Eye (tissue), 1 donor: ENCODE measurements around the gene MYL9.
A peak's percentile ranks its signal among the peaks of the same experiment; 100 is the strongest.

Experiments used
- DNase-seq: peaks from one replicate; pipeline ENCODE4 v3.0.0-alpha.2; 2015

Gene MYL9

GRCh38 chr20:36585410-36586125 is 44.2 kb downstream of the MYL9 start:
- DNase-seq: no peak

- DNase-seq: no peak
Observed at GRCh38 chr20:36587388-36588070, 46.2 kb downstream of the MYL9 start.

DNA sequence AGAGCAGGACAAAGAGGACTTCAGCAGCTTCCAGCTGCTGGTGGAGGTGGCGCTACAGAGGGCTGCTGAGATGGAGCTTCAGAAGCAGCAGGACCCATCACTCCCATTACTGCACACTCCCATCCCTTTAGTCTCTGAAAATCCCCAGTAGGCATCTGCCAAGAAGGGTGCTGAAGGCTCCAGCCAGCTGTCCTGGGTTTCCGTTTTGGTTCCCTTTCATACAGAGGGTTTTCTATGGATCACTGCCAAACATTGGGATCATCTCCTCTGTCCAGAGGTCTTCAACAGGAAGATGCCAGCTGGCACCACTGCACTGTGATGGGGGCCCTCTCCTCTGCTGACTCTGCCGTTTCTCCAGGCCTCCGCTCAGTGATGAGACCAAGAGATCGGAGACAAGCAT is 50.0 kb downstream of the MYL9 start:
- no peak for DNase-seq

DNA sequence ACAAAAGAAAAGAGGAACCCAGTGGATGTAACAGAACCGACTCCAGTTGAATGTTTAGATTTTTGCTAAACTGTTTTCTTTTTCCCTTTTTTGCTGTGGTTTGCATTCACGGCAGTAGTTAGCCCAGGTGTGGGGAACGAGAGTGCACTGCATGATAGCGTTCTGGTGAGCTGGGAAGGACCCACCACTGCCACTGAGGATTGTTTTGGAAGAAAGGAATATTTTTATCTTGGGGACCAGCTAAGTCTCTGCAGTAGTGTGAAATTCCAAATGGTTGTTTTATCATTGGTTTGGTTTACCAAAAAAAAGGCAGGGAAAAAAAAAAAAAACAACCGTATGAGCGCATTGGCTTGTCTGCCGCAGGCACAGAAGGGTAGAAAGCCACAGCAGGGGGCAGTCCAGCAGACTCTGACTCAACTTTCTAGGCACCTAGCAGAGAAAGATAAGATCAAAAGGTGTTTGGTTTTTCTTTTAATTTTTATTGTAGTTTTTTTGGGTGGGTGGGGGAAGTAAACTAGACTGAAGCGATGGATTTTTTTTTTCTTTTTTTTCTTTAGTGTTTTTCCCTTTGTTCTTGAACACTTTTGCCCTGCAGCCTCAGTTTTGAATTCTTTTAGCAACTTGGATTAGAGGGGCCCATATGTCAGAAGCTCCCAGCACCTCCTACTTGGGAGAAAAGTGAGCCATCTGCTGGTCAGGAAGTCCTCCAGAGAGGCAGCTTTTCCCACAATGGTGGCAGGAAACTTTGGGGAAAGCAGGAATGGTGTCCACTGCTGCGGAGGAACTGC is 50.7 kb downstream of the MYL9 start:
- DNase-seq: peak; percentile 64

DNA sequence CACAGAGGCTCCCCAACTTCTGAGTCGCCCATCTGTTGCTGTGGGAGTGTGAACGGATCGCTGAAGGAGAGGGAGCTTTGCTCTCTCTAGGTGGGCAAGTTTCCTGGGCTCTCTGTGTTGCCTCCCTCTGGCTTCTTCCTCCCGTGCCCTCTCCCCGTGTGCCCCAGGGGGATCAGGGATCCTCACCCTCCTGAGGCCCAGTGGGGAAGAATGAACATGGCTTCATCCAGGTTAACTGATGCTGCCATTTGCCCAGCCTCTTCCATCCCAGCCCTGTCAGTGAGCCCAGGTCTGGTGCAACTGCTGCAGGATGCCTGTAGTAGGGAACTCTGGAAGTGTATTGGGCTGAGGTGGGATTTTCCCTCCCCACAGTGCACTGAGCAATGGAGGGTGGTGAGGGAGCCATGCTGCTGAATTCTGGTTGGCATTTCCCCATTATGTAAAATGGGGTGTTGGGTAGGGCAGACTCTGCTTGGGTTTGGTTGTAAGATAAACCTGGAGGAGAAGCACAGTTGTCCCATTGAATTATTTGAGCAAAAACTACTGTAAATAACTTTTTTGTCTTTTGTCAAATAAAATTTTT is 52.1 kb downstream of the MYL9 start:
- DNase-seq: no peak

DNA sequence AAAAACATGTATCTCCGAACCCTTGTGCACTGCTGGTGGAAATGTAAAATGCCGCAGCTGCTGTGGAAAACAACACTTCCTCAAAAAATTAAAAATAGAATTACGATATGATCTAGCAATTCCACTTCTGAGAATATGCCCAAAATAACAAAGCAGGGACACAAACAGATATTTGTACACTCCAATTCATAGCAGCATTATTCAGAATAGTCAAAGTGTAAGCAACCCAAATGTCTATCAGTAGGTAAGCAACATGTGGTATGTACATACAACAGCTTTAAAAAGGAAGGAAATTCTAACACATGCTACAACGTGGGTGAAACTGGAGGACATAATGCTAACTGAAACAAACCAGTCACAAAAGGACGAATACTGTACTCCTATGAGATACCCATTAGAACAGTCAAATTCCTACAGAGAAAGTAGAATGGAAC is 58.6 kb downstream of the MYL9 start:
- no peak for DNase-seq
